Middle frontal gyrus (tissue), 1 donor: Measurements from ENCODE around the gene MED13L.

Experiments
- DNase-seq: peaks from one replicate; pipeline ENCODE4 v3.0.0-alpha.2; 2015; ENCODE audit warnings: low spot score; ENCODE audit errors: extremely low spot score

Gene MED13L

DNA sequence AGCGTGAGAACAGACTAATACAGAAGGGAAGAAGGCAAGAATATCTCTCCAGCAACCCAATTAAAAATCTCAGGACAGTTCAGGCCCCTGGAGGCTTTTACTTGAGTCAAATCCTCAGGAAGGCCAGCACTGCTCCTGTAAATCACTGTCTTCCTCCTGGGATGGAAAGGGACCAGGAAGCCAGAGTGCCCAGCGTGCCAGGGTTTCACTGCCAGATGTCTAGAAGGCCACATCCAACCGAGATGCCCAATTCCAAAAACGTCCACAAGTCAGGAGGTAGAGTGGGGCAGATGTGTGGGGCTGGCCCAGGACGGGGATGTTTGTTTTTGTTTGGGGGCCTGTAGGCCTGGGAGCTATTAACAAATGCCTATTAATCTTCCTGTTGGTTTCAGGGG is 332.0 kb downstream of the MED13L start:
- DNase-seq, result no peak

DNA sequence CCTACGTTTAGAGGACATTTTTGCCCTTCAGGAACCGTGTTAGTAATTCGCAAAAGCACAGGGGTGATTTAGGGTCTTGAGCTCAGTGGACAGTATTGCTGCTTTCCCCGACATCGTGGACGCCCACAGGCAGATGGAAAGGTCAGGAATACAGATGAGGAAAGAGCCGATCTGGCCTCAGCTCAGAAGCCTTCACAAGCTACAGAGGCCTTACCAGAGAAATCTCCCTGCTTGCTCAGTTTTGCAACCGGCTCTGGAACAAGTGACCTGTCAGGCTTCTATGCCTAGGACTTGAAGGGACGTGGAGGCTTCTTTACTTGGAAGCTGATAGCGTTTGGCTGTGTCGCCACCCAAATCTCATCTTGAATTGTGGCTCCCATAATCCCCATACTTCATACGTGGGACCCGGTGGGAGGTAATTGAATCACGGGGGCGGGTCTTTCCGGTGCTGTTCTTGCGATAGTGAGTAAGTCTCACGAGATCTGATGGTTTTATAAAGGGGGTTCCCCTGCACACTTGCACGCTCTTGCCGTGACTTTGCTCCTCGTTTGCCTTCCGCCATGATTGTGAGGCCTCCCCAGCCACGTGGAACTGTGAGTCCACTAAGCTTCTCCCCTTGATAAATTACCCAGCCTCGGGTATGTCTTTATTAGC is 332.5 kb downstream of the MED13L start:
- DNase-seq, result no peak

DNA sequence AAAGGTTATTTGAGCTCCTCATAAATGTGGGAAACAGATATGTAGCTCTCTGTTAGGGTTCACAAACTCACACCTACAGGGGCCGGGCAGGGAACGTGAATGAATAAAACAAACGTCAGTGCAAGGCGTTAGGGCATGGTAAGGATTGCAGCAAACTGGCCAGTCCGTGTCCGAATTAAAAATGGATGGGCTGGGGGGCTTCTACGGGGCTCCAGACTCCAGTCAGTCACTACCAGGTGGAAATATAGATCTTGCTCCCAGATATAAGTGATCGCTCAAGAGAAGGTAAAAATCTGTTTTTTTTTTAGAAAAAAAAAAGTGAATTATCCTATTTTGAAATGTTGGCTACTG is 333.1 kb downstream of the MED13L start:
- no peak for DNase-seq

DNA sequence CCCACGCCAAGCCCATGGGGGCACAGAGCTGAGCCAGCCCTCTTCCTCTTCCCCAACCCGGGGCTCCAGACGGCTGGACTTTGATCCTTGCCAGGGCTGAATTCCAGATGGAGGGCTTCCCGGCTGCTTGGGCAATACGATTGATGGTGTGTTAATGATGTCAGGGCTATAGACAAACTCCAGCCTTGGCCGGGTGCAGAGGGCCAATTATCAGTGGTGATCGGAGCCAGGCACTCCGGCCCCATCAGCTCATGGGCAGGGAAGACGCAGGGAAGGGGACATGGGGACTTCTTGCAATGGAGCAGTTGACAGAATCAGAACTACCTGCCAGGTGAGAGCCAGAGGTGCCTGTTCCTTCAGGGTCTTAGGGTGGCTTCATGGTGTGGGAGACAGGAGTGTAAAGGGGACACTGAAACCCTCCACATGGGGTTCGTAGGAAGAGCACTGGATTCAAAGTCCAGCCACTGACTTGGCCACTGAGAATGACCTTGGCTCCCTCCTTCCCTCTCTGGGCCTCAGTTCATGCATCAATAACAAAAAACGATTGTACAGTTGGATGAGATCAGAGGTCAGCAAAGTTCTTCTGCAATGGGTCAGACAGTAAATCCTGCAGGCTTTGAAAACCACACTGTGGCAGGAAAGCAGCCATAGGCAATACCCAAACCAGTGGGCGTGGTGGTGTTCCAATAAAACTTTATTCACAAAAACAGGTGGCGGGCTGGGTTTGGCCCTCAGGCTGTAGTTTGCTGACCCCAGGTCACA is 333.7 kb downstream of the MED13L start:
- DNase-seq, result no peak

DNA sequence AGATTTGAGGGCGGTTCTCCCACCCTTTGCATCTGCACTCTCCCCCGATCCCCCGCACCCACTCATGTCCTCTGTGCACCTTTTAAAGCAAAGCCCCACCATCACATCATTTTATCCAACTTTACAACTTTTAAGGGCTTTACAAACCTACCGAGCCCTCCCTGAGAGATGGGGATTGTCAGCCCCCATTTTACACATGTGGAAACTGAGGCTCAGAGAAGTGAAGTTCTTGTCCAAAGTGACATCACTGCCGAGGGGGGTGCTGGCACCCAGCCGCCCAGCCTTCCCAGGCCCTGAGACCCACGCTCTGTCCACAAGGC is 334.2 kb downstream of the MED13L start:
- DNase-seq, result no peak

DNA sequence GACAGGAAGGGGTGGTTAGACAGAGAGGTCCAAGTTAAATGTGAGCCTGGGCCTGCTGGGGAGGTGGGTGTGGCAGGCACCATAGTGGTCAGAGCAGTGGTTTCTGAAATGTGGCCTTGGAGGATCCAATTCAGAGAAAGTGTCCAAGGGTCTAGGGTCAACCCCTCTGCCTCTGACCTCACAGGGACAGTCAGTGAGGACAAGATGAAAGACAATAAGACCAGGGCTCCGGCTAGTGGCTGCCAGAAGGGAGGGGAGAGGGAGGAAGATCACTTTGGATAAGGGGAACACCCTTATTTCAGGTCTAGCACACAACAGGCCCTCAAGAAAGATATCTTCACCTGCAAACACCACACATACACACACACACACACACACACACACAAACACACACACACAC is 335.1 kb downstream of the MED13L start:
- DNase-seq, result no peak

DNA sequence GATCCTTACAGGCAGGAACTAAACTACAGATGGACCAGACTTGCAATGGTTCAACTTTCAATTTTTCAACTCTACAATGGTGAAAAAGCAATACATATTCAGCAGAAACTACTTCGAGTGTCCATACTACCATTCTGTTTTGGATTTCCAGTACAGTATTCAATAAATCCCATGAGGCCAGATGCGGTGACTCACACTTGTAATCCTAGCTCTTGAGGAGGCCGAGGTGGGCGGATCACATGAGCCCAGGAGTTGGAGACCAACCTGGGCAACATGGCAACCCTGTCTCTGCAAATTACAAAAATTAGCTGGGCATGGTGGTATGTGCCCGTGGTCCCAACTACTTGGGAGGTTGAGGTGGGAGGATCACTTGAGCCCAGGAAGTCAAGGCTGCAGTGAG is 336.1 kb downstream of the MED13L start:
- no peak for DNase-seq

DNA sequence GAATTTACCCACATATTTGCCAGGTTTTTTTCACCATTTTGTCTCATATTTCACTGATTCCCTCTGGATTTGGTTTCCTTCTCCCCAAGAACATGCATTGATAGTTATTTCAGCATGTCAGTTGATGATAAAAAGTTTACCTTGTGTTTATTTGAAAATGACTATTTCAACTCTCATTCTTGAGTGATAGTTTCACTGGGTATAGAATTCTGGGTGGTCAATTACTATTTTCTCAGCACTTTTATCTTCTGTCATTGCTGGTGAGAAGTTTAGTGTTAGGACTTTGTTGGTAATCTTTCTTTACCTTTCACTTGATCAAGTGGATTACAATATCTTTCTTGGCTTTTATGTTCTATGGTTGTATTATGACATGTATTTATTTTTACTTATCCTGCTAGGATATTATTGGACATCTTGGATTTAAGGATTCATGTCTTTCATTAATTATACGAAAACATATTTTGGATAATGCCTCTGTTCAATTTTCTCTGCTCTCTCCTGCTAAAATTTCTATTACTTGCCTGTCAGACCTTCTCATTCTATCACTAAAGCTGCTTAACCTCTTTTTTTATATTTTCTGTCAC is 338.6 kb downstream of the MED13L start:
- no peak for DNase-seq

DNA sequence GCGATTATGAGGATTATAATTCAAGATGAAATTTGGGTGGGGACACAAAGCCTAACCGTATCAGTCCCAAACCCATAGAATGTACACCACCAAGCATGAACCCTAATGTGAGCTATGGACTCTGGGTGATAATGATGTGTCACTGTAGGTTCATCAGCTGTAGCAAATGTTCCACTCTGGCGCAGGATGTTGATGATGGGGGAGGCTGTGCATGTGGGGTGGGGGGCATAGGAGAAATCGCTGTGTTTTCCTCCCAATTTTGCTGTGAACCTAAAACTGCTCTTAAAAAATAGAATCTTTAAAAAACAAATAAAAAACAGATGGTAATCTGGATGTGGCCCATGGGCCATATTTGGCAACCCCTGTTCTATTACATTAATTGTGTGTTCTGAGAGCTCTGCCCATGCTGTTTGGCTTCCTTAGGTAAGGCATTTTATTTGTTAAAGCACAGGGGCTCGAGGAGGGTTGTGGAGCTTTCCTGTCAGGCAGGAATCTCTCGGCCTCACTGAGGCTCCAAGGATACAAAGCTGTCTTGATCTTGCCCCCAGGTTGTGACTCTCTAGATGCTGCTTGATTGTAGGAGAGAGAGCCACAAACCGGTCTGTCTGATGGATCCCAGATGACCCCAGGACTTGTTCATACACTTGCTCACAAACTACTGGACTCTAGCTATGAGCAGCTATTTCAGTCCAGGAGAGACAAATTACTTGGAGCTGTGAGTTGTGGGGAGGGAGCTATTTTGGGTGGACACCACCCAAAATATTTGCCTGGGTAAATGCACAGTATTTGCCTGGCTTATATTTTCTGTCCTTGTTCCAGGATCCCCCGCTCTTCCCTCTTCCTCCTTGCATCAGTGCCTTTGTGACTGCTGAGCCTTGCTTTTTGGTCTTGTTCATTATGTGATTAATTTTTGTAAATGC is 340.2 kb downstream of the MED13L start:
- no peak for DNase-seq

DNA sequence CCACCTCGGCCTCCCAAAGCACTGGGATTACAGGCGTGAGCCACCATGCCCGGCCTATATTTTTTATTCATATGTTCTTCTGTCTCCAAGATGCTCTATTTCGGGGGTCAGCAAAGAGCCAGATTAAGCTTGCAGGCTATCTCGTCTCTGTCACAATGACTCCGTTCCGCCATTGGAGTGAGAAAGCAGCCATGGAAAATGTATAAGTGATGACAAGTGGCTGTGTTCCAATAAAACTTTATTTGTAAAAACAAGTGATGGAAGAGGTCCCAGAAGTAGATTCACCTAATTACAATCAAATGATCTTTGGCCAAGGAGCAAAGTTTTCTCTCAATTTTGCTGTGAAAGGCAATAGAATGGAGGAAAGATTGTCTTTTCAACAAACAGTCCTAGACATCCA is 342.6 kb downstream of the MED13L start:
- DNase-seq, result no peak

DNA sequence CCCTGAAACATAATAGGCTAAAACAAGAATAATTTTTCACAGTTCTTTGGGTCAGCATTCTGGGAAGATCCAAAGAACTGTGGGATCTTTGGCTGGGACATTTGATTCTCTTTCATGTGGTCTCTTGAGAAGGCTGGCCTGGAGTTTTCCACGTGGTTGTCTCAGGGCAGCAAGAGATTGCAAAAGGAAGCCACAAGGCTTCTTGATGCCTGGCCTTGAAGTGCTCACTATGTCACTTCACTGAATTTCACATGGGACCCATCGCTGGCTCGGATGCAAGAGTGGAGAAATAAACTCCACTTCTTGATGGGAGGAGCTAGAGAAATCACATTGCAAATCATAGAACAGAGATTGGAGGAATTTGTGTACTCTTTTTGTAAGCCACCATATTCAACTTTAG is 343.4 kb downstream of the MED13L start:
- no peak for DNase-seq

DNA sequence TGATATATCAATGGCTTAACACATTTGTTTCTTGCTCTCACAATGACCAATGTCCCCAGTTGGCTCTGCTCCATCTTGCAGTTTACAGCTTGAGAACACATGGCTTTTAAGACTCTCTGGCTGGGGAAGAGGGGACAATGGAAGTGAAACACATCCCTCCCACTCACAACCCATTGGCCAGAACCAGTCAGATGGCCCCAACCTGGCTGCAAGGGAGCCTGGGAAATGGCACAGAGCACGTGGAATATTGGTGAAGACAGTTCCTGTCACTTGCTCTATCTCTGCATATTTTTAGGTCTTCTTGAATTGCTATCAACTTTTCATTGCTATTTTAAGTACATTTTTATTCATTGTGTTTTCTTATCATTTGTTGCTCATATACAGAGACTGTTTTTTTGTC is 345.4 kb downstream of the MED13L start:
- DNase-seq, result no peak

DNA sequence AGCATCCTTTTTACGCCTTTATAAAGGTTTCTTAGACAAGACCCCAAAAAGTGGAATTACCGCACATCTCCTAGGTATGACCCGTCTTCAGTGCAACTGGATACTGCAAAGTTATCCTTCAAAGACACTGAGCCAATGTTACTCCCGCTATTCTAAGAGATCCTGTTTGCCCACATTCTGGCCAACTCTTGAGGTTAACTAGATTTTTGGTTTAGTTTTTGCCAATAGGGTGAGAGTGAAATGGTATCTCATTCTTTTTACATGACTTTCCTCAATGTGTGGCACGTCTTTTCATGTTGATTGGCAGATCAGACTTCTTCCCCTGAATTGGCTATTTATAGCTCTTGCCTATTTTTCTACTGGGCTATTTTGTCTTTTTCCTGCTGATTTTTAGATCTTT is 347.2 kb downstream of the MED13L start:
- DNase-seq, result no peak

DNA sequence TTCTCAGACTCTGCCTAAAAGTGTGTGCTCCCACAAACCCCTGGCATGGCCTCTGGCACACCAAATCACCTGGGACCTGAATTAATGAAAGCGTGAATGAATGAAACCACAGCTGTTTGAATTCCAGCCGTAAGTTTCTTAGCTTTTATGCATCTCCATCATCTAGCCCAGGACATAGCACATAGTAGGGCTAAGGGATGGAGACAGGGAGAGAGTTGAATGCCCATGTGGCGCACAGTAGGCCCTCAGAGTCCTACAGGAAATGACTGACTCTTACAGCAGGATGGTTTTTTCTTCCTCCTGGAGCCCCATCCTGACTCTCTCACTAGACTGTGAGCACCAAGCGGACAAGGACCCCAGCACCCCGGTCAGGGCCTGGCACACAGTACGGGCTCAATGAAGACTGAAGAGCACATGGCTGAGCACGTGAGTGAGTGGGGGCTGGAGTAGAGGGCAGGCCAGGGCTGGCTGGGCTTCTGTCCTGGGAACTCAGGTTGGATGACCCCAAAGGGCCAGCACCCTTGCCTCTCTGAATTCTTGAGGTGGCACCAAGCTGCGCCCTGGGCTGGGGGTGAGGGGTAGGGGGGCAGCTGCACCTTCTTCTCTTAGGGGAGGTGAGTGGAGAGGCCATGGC is 351.3 kb downstream of the MED13L start:
- DNase-seq, result no peak

DNA sequence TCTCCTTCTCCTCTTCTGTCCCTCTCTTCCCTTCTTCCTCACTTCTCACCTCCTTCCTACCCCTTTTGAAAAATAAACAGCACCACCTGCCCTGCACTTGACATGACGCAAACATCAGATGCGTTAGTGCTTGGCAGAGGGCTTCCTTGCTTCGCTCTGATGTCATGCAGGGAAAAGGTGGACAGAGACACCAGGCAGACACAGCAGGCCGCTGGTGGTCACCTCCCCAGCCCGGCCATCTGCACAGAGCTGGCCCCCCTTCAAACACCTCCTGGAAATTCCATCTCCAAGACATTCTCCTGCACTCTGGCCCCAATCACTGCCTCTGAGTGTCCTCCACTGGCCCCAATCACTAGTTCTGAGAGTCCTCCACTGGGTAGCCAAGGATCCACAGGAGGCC is 353.6 kb downstream of the MED13L start:
- no peak for DNase-seq

DNA sequence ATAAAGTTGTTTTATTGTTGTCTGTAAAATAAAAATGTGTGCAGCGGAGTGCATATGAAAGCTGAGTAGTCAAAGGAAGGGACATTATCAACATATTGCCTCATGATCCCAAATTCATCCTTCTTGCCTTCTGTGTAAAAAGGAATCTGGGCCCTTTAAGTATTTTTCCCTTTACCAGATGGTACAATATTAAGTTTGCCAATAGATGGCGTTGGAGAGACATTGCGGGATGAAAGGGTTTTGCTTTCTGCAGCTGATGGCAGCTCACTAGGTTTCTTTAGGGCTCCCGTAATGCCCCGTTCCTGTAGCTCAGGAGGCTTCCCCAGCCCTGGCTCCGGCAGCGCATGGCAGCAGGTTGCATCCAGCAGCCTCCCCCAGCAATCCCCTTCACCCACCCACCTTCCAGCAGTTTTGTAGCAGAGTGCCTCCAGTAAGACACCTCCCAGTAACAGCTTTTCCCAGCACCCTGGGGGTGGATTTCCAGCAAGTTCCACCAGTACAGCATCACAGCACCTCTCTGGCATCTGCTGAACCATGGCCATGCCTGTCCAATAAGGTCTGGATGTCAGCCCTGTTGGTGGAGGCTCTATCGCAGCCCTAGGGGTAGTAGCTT is 354.4 kb downstream of the MED13L start:
- no peak for DNase-seq

DNA sequence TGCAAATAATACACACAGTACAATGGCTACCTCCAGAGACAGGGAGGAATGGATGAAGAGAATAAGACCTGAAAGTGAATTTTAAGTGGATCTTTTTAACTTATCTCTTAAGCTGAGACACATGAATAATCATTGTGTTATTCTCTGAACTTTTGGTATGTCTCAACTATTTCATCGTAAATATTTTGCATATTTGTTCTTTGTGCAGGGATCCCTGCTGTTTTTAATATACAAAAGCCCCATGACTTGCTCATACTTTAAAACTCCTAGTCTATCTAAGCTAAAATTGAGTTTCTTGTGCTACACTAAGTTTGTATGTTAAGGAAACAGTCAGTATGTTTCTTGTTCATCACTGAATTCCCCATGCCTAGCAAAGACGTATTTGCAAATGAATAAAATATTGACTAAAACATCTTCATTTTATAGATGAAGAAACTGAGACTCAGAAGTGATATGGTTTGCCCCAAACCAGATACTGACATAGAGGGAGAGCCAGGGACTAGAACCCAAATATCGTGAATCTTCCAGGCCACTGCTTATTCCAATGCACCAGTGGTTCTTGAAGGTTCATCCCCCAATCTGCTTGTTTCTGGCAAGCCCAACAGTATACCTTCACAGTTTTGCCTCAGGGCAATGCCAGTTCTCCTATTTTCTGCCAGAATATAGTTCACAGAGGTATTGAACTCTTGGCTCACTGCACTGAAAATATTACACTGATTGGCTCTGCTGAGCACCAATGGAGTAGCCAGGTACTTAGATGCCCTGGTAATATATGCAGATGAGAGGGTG is 356.9 kb downstream of the MED13L start:
- DNase-seq, result no peak

DNA sequence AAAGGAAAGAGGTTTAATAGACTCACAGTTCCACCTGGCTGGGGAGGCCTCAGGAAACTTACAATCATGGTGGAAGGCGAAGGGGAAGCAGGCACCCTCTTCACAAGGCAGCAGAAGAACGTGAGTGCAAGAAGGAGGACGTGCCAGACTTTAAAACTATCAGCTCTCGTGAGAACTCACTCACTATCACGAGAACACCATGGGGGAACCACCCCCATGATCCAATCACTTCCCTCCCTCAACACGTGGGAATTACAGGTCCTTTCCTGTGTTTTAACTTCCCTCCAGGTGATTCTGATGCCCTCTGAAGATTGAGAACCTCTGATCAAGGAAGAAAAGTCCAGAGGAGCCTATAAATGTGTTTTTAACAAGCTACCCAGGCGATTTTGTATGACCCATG is 358.7 kb downstream of the MED13L start:
- DNase-seq, result no peak

DNA sequence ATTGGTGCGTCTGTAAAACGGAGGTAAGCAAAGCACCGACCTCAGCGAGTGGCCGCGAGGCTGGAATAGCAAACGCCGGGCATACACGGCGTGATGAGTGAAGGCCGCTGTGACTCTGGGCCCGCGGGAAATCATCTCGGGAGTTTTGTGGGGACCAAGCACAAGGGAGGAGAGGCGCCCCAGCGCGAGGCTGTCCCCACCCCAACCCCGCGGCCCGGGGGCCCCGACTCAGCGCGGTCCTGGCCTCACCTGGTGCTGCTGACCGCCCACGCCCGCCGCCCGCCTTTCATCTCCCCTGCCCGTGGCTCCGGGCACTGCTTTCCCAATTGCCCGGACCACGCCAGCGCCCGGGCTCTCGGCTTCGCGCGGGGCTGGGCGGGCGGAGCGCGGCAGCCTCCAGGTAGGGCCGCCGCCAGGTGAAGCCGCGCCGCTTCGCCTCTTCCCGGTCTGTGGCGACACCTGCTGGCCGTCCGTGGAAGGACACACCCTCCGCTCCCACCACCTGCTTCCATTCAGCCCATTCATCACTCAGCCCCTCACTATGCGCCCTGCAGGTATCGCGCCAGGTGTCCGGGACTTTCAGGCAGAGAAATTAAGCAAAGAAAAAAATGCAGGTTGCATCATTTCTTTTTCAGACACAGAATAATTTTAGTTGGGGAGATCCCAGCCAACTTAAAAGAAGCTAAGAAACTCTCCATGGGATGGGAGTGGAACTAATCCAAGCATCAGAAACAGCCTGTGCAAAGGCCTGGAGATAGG is 360.4 kb downstream of the MED13L start:
- DNase-seq, result no peak

DNA sequence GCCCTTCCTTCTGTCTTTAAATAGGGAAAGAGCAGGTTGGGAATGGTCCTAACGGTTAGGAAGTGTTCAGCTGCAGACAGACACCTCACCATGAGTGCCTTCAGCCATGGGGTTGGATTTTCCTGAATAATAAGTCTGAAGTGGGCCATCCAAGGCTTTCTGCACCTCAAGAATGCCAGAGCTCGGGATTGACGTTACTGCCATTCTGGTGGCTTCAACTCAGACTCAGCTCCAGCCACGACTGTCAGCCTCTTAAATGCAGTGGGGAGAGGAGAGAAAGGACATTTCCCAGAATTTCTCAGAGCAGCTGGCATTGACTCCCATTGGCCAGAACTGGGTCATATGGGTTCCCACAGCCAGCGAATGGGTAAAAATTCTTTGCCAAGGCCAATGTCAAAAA is 363.4 kb downstream of the MED13L start:
- no peak for DNase-seq
